ENCODE measurements around the gene RNF123. TPM values are rescaled to one million over a fixed set of nuclear protein-coding genes. Genes with fewer than 3 reads are reported as not detected.

The RNF123 gene
- total and polyA plus RNA-seq, 4 donors = 22.2 to 45.0 (median 23.1) TPM

DNA sequence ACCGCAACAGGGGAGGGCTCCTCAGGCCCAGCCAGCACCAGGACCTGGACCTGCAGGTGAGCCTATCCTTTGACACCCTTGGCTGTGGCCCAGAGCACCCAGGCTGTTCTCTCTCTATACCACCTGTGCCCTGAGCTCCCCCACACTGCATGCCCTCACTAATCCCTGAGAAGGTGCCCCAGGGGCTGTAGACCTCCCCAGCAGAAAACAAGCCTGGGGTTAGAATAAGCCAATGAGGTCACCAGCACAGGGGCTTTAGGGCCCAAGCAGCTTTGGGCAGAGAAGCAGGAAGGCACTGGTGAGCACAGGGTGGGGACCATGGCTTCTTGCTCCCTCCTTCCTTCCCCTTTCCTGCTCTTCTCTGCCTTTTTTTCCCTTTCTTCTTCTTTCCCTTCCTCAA is 25.5 kb upstream of the RNF123 start:
- H3K36me3 ChIP-seq (ENCODE audit: control insufficient read depth in 4 of 4, insufficient read depth in 4 of 4, low read length in 4 of 4) = no peaks in the 10 kb centered on the region
- no peaks in the 10 kb centered on the region for H3K27me3 ChIP-seq (ENCODE audit: control insufficient read depth in 3 of 3, insufficient read depth in 3 of 3, low read length in 2 of 3)
- DNase-seq (no peak), ATAC-seq (ENCODE audit: insufficient read depth, low FRiP score) (no peak)
- WGBS, 2 donors = 100% methylated on average over 1 of the region's 1 CpG
- no peak overlapping the region for H3K27ac ChIP-seq (ENCODE audit: low read depth in 1 of 2, low read length in 1 of 2)
- H3K9me3 ChIP-seq (ENCODE audit: control insufficient read depth in 4 of 4, insufficient read depth in 3 of 4, low read length in 3 of 4) = no peaks in the 10 kb centered on the region
- TF ChIP-seq, protein P1, sequence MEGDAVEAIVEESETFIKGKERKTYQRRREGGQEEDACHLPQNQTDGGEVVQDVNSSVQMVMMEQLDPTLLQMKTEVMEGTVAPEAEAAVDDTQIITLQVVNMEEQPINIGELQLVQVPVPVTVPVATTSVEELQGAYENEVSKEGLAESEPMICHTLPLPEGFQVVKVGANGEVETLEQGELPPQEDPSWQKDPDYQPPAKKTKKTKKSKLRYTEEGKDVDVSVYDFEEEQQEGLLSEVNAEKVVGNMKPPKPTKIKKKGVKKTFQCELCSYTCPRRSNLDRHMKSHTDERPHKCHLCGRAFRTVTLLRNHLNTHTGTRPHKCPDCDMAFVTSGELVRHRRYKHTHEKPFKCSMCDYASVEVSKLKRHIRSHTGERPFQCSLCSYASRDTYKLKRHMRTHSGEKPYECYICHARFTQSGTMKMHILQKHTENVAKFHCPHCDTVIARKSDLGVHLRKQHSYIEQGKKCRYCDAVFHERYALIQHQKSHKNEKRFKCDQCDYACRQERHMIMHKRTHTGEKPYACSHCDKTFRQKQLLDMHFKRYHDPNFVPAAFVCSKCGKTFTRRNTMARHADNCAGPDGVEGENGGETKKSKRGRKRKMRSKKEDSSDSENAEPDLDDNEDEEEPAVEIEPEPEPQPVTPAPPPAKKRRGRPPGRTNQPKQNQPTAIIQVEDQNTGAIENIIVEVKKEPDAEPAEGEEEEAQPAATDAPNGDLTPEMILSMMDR (IDR thresholded peaks at IDR 0.05; ENCODE audit: control extremely low read depth, extremely low read depth) = no peak
- H3K4me1 ChIP-seq (ENCODE audit: control insufficient read depth in 5 of 5, insufficient read depth in 5 of 5, low read length in 5 of 5) = no peaks in the 10 kb centered on the region
- no peak overlapping the region for H3K9ac ChIP-seq (ENCODE audit: insufficient read depth in 1 of 2, low read length in 2 of 2)
- H3K4me3 ChIP-seq = no peak overlapping the region

DNA sequence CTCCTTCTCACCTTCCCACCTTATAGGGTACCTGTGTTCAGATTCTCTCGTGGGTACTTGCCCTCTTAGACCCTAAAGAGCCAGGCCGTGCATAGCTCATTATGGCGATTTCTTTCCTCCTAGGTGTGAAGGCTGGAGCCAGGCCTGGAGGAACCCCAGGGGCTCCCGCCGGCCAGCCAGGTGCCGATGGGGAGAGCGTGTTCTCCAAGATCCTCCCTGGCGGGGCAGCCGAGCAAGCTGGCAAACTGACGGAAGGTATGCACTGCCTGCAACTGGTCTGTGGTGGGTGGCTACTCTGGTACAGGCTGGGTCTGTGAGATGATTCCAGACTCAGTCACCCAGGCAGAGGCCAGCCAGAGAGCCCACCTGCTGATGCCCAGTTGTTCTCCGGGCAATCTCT is 25.1 kb upstream of the RNF123 start:
- no peak overlapping the region for H3K4me3 ChIP-seq
- no peak overlapping the region for H3K9ac ChIP-seq (ENCODE audit: insufficient read depth in 1 of 2, low read length in 2 of 2)
- no peaks in the 10 kb centered on the region for H3K36me3 ChIP-seq (ENCODE audit: control insufficient read depth in 4 of 4, insufficient read depth in 4 of 4, low read length in 4 of 4)
- DNase-seq = no peak
- H3K27me3 ChIP-seq (ENCODE audit: control insufficient read depth in 3 of 3, insufficient read depth in 3 of 3, low read length in 2 of 3) = no peaks in the 10 kb centered on the region
- TF ChIP-seq, protein P1 (IDR thresholded peaks at IDR 0.05; ENCODE audit: control extremely low read depth, extremely low read depth) = no peak
- no peak for ATAC-seq (ENCODE audit: insufficient read depth, low FRiP score)
- WGBS, 2 donors = 91 to 94% methylated on average over 11 of the region's 11 CpGs
- H3K27ac ChIP-seq (ENCODE audit: low read depth in 1 of 2, low read length in 1 of 2) = no peak overlapping the region
- no peaks in the 10 kb centered on the region for H3K9me3 ChIP-seq (ENCODE audit: control insufficient read depth in 4 of 4, insufficient read depth in 3 of 4, low read length in 3 of 4)
- H3K4me1 ChIP-seq (ENCODE audit: control insufficient read depth in 5 of 5, insufficient read depth in 5 of 5, low read length in 5 of 5) = no peaks in the 10 kb centered on the region

DNA sequence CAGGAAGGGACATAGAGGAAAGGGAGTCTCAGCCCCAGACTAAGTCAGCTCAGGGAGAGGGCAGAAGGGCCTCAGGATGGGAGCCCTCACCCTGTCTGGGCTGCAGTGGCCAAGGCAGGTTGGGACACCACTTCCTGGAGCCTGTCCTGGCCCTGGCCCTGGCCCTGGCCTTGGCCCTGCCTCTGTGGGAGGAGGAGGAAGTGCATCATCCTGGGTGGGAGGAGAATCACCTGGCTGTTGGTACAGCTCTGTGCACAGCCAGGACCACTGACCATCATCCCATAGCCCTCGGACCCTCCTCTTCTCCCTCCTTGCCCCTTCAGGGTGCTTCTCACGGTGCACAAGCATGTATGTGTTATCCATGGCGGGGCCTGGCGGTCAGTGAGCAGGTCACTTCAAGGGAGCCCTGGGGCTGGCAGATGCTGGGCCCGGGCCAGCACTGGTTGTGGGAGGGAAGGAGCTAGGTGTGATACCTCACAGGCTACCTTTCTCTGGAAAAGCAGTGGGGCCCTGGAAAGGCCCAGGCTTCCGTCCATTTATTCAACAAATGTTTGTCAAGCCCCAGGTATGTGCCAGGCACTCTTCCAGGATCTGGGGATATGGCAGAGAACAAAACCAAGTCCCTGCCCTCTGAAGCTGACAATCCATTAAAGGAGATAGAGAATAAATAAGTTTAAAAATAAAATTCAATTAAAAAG is 23.4 kb upstream of the RNF123 start:
- no peak for ATAC-seq (ENCODE audit: insufficient read depth, low FRiP score)

More for the DNA sequence above, 23.4 kb upstream of the RNF123 start:
- H3K4me3 ChIP-seq = no peak overlapping the region
- no peaks in the 10 kb centered on the region for H3K27me3 ChIP-seq (ENCODE audit: control insufficient read depth in 3 of 3, insufficient read depth in 3 of 3, low read length in 2 of 3)
- TF ChIP-seq, protein P1 (IDR thresholded peaks at IDR 0.05; ENCODE audit: control extremely low read depth, extremely low read depth) = no peak
- H3K36me3 ChIP-seq (ENCODE audit: control insufficient read depth in 4 of 4, insufficient read depth in 4 of 4, low read length in 4 of 4) = no peaks in the 10 kb centered on the region
- no peaks in the 10 kb centered on the region for H3K9me3 ChIP-seq (ENCODE audit: control insufficient read depth in 4 of 4, insufficient read depth in 3 of 4, low read length in 3 of 4)
- H3K4me1 ChIP-seq (ENCODE audit: control insufficient read depth in 5 of 5, insufficient read depth in 5 of 5, low read length in 5 of 5) = no peaks in the 10 kb centered on the region
- WGBS, 2 donors = 79 to 89% methylated on average over 6 of the region's 6 CpGs
- no peak overlapping the region for H3K27ac ChIP-seq (ENCODE audit: low read depth in 1 of 2, low read length in 1 of 2)
- H3K9ac ChIP-seq (ENCODE audit: insufficient read depth in 1 of 2, low read length in 2 of 2) = no peak overlapping the region
- DNase-seq = no peak
